HepG2 (cell line): ENCODE data around the gene PVR. TPM values are rescaled to one million over a fixed set of nuclear protein-coding genes. Genes with fewer than 3 reads are reported as not detected.

Experiments
- E2F1 ChIP-seq: sonication (generic); formaldehyde crosslinking; IDR thresholded peaks from 2 replicates; pipeline ENCODE4 v1.5.0; 2020; ENCODE audit warnings: missing genetic modification reagents
- FOXA3 ChIP-seq: IDR thresholded peaks from 2 replicates; pipeline ENCODE4 v1.6.1; 2016; ENCODE audit warnings: missing genetic modification reagents, missing compliant biosample characterization
- IKZF4 ChIP-seq: sonication (generic); formaldehyde crosslinking; IDR thresholded peaks from 2 replicates; pipeline ENCODE4 v1.5.1; 2020; ENCODE audit warnings: borderline replicate concordance, mild to moderate bottlenecking, low read depth, missing genetic modification reagents; ENCODE audit errors: not compliant biosample characterization
- PHF20 ChIP-seq: sonication (generic); formaldehyde crosslinking; IDR thresholded peaks from 2 replicates; pipeline ENCODE4 v1.5.0; 2020; ENCODE audit warnings: mild to moderate bottlenecking, missing genetic modification reagents
- RERE ChIP-seq: IDR thresholded peaks from 2 replicates; pipeline ENCODE4 v1.6.1; 2016; ENCODE audit warnings: low read depth, missing genetic modification reagents, missing compliant biosample characterization
- RFX5 ChIP-seq: IDR thresholded peaks from 2 replicates; pipeline ENCODE4 v1.6.1; 2011; ENCODE audit warnings: low read depth, low read length, improper control_type of control experiment
- SRY ChIP-seq: sonication (generic); formaldehyde crosslinking; IDR thresholded peaks from 2 replicates; pipeline ENCODE4 v1.8.0; 2022; ENCODE audit warnings: mild to moderate bottlenecking, missing genetic modification reagents
- ZBTB39 ChIP-seq: sonication (generic); formaldehyde crosslinking; IDR thresholded peaks from 2 replicates; pipeline ENCODE4 v1.5.0; 2020; ENCODE audit warnings: missing genetic modification reagents
- ZBTB4 ChIP-seq: sonication (generic); formaldehyde crosslinking; IDR thresholded peaks from 2 replicates; pipeline ENCODE4 v1.4.0; 2020; ENCODE audit warnings: missing genetic modification reagents, mild to moderate bottlenecking, borderline replicate concordance
- ZBTB43 ChIP-seq: sonication (generic); formaldehyde crosslinking; conservative IDR thresholded peaks from 2 replicates; pipeline ENCODE4 v1.4.0; 2020; ENCODE audit warnings: missing genetic modification reagents
- ZFP36L2 ChIP-seq: sonication (generic); formaldehyde crosslinking; IDR thresholded peaks from 2 replicates; pipeline ENCODE4 v1.4.0; 2020; ENCODE audit warnings: missing genetic modification reagents
- ZNF33B ChIP-seq: sonication (generic); formaldehyde crosslinking; IDR thresholded peaks from 2 replicates; pipeline ENCODE4 v1.5.1; 2020; ENCODE audit warnings: mild to moderate bottlenecking, missing genetic modification reagents
- ZNF468 ChIP-seq: sonication (generic); formaldehyde crosslinking; IDR thresholded peaks from 2 replicates; pipeline ENCODE4 v1.8.0; 2022; ENCODE audit warnings: mild to moderate bottlenecking, moderate library complexity, missing genetic modification reagents
- ZNF598 ChIP-seq: sonication (generic); formaldehyde crosslinking; IDR thresholded peaks from 2 replicates; pipeline ENCODE4 v1.5.1; 2020; ENCODE audit warnings: mild to moderate bottlenecking, missing genetic modification reagents, borderline replicate concordance
- polyA plus RNA-seq, 8 experiments: library from polyadenylated mRNA; depleted of rRNA in 3 of 8; stranded (reverse) in 7 of 8; unstranded in 1 of 8; fragments of >200 nt; fragmentation: Illumina TruSeq in 4 of 8; extraction: Trizol in 4 of 8; gene quantifications; 2 replicates each; pipeline versions ENCODE4 v1.2.1 to v1.2.3, GENCODE V29; 2011 to 2016; ENCODE audit warnings: low read depth in 4 of 8, missing spikeins in 1 of 8, mixed read lengths in 1 of 8; ENCODE audit not compliant: insufficient read depth in 1 of 8
- total RNA-seq, 5 experiments: library from RNA; depleted of rRNA; stranded (reverse); fragments of >200 nt; fragmentation: Illumina TruSeq; extraction: Trizol; gene quantifications; 2 replicates each; pipeline ENCODE4 v1.2.3, GENCODE V29; 2016; ENCODE audit warnings: low read depth in 1 of 5

PVR gene
- total and polyA plus RNA-seq, 2 of the 13 experiments (the other 11 are each of a cell fraction or from before 2014, with no cell fraction given), result 43.4 to 46.6 TPM

GRCh38 chr19:44613295-44614178 is 30.2 kb upstream of the PVR start, which contains the start of gene IGSF23 (continued):
- TF ChIP-seq RERE (CRISPR knock-in tag), result no peak
- no peak for TF ChIP-seq RFX5
- TF ChIP-seq ZFP36L2 (CRISPR knock-in tag), result no peak
- TF ChIP-seq FOXA3 (CRISPR knock-in tag), result peak; percentile 64
- TF ChIP-seq ZBTB43 (CRISPR knock-in tag), result no peak
- peak; percentile 52; the same call in 1 of the 2 replicates for TF ChIP-seq ZBTB4
- peak; percentile 75; the same call in 1 of the 2 replicates for TF ChIP-seq ZNF598 (CRISPR knock-in tag)
- peak; percentile 14; the same call in 1 of the 2 replicates for TF ChIP-seq PHF20 (CRISPR knock-in tag)
- TF ChIP-seq E2F1 (CRISPR knock-in tag), result 0 out of 2 replicates have a peak, but pooled peaks have one; percentile 1
- no peak for TF ChIP-seq ZNF468
- no peak for TF ChIP-seq IKZF4 (CRISPR knock-in tag)
- peak; percentile 51; the same call in 1 of the 2 replicates for TF ChIP-seq ZNF33B
- 0 out of 2 replicates have a peak, but pooled peaks have one; percentile 28 for TF ChIP-seq SRY (CRISPR knock-in tag)
- TF ChIP-seq ZBTB39 (CRISPR knock-in tag), result no peak
